NT2/D1 (cell line): ENCODE results near the gene PA2G4.

ENCODE experiments used
- SUZ12 ChIP-seq: IDR thresholded peaks from 2 replicates; pipeline ENCODE4 v1.6.1; 2011; ENCODE audit not compliant: insufficient read length, insufficient read depth; ENCODE audit errors: extremely low read depth
- YY1 ChIP-seq: IDR thresholded peaks from 2 replicates; pipeline ENCODE4 v1.6.1; 2011; ENCODE audit not compliant: insufficient read length, insufficient read depth
- ZNF274 ChIP-seq: IDR thresholded peaks from 2 replicates; pipeline ENCODE4 v1.6.1; 2011; ENCODE audit warnings: mild to moderate bottlenecking, low read depth, low read length

DNA sequence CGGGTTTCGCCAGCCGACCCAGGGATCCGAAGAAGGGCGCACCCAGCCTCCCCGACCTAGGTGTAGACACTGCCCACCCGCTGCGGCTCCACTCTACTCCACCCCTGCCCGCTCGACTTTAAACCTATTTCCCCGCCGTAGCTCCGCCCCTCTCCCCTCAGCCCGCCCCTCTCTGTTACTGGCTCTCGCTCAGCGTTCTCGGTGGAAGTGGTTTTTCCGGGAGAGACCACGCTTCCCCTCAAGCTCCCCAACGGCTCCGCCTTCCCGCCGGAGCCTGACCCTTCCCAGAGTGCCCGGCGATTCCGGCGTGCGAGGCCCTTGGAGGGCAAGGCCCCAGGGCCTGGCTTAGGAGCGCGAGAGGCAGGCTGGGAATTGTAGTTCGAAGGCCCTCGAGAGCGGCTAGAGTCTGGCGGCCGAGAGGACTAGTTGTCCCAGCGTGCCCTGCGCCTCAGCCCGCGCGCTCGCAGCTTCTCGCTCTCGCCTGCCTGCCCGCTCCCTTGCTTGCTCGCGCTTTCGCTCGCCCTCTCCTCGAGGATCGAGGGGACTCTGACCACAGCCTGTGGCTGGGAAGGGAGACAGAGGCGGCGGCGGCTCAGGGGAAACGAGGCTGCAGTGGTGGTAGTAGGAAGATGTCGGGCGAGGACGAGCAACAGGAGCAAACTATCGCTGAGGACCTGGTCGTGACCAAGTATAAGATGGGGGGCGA is at the start of gene PA2G4:
- TF ChIP-seq YY1 (no peak), ZNF274 (no peak), SUZ12 (no peak)
